DOHH2 (cell line): ENCODE measurements around the gene DDX5.

ENCODE experiments used
- CTCF ChIP-seq: fragments of 200-600 bp; sonication (generic); IDR thresholded peaks from one replicate; pipeline ENCODE4 v1.5.1; 2014; ENCODE audit warnings: antibody characterized with exemption, mild to moderate bottlenecking, low read depth, low read length; ENCODE audit not compliant: poor library complexity, severe bottlenecking
- EZH2phosphoT487 ChIP-seq: fragments of 200-600 bp; sonication (generic); IDR thresholded peaks from 2 replicates; pipeline ENCODE4 v1.6.1; 2017; ENCODE audit warnings: borderline replicate concordance, mild to moderate bottlenecking, antibody characterized with exemption, low read length, moderate library complexity, mixed read lengths

- peak; percentile 68 for TF ChIP-seq CTCF
- no peak for TF ChIP-seq EZH2phosphoT487
These were observed 14.8 kb downstream of the DDX5 start for GRCh38 chr17:64491034-64491860.
